ENCODE measurements around the gene PTPRN2. TPM values are rescaled to one million over a fixed set of nuclear protein-coding genes. Genes with fewer than 3 reads are reported as not detected.

PTPRN2 gene
- total and polyA plus RNA-seq, 2 of the 13 experiments (the other 11 are each of a cell fraction or from before 2014, with no cell fraction given) = 2.5 to 24.2 TPM

DNA sequence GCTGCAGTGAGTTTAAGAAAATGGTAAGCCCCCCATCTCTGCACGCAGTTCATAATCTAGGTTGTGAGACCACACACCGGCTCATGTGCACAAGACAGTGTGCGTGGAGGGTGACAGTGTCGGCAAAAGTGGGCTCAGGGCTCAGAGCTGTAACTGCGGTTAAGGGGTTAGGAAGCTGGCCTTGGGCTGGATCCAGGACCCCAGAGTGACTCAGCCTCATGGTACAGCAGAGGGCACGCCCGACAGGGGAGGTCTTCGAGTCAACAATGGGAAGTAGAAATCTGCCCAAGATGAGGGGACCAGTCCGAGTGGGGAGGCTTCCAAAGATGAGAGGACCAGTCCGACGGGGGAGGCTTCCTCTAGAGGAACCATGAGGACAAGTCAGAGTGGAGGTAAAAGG, 813.1 kb downstream of the PTPRN2 start (continued):
- TF ChIP-seq ZNF567 (CRISPR knock-in tag; IDR thresholded peaks at IDR 0.05; ENCODE audit: borderline replicate concordance) = no peak

DNA sequence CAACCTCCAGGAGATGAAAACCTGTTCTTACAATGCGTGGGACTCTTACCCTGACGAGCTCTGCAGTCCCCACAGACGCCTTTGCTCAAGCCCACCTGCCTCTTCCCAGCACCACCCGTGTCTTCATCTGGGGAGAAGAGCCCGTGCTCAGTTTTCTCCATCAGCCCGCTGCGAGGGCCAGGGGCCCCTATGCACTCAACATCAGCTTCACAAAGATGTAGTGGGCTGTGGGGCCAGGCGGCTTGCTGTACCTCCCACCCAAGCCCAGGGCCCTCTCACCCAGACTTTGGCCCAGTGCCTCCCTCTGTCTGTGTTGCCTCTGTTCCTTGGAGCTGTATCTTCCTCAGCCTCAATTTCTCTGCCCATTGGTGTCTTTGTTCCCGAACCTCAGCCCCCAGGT, 814.3 kb downstream of the PTPRN2 start:
- ATAC-seq (no peak), FAIRE-seq (no peak), DNase-seq (ENCODE audit: low spot score) (no peak)
- H3K27me3 ChIP-seq (ENCODE audit: control insufficient read depth in 1 of 2, insufficient read depth in 2 of 2, low read length in 2 of 2) = peaks cover 0 to 2% of the 10 kb centered on the region in 2 experiments; a peak in 2 of 5 replicates
- 55% methylated on average over 8 of the region's 9 CpGs for WGBS (ENCODE audit: low lambda C conversion rate)
- H3K79me2 ChIP-seq (ENCODE audit: insufficient read depth, low read length) = no peaks in the 10 kb centered on the region
- H3K9ac ChIP-seq (ENCODE audit: insufficient read depth, low read depth, low read length) = no peak overlapping the region
- H3K4me3 ChIP-seq (replicated peaks in 1 of 3; ENCODE audit: insufficient read depth in 1 of 3, low read depth in 2 of 3, low read length in 3 of 3) = no peak overlapping the region
- in situ Hi-C loops (cut with HindIII; ENCODE audit: extremely low pct_ligation_motif_present, low pct_unique_long_range_greater_than_20kb) (no loop called here), intact Hi-C loops (cut with micrococcal nuclease; ENCODE audit: unreplicated experiment) (no loop called here)
- H3K36me3 ChIP-seq (replicated peaks in 1 of 2; ENCODE audit: control insufficient read depth in 1 of 2, insufficient read depth in 2 of 2, low read length in 2 of 2) = no peaks in the 10 kb centered on the region
- peaks cover 8% of the 10 kb centered on the region; the same call in 1 of the 2 replicates for H3K9me3 ChIP-seq (ENCODE audit: low read length)
- POLR2A ChIA-PET = no interaction called here
- H3K4me2 ChIP-seq (ENCODE audit: low read depth, low read length) = no peak overlapping the region
- CTCF ChIA-PET (ENCODE audit: low intra/inter-chr PET ratio, low total read pairs) = no interaction called here
- H3K4me1 ChIP-seq (ENCODE audit: insufficient read depth, low read length) = no peaks in the 10 kb centered on the region
- no peak overlapping the region for H2AFZ ChIP-seq (ENCODE audit: low read length)
- no TSS peak for BruUV-seq (replicated peaks)
- peaks cover 3% of the 10 kb centered on the region; the same call in 1 of the 2 replicates for H4K20me1 ChIP-seq (ENCODE audit: insufficient read depth, low read length)
- H3K27ac ChIP-seq (ENCODE audit: extremely low read length, insufficient read depth, low read length) = no peak overlapping the region
- no peak for TF ChIP-seq ZNF30 (CRISPR knock-in tag; IDR thresholded peaks at IDR 0.05)
- TF ChIP-seq CBX2 (IDR thresholded peaks at IDR 0.05; ENCODE audit: low read depth, low read length) = no peak
- TF ChIP-seq CBX2 (CRISPR knock-in tag; IDR thresholded peaks at IDR 0.05; ENCODE audit: low read depth) = no peak
- no peak for TF ChIP-seq ZNF263 (CRISPR knock-in tag; IDR thresholded peaks at IDR 0.05)
- TF ChIP-seq CBX5 (CRISPR knock-in tag; IDR thresholded peaks at IDR 0.05; ENCODE audit: borderline replicate concordance) = no peak
- no peak for TF ChIP-seq ZNF510 (CRISPR knock-in tag; IDR thresholded peaks at IDR 0.05; ENCODE audit: low read depth)
- no peak for TF ChIP-seq YEATS2 (CRISPR knock-in tag; IDR thresholded peaks at IDR 0.05; ENCODE audit: borderline replicate concordance)
- no peak for TF ChIP-seq KLF12 (CRISPR knock-in tag; IDR thresholded peaks at IDR 0.05; ENCODE audit: borderline replicate concordance)
- no peak for TF ChIP-seq FOXA3 (CRISPR knock-in tag; IDR thresholded peaks at IDR 0.05)
- no peak for TF ChIP-seq SOX6 (IDR thresholded peaks at IDR 0.05)
- TF ChIP-seq SOX6 (CRISPR knock-in tag; IDR thresholded peaks at IDR 0.05) = no peak
- TF ChIP-seq, protein P1, sequence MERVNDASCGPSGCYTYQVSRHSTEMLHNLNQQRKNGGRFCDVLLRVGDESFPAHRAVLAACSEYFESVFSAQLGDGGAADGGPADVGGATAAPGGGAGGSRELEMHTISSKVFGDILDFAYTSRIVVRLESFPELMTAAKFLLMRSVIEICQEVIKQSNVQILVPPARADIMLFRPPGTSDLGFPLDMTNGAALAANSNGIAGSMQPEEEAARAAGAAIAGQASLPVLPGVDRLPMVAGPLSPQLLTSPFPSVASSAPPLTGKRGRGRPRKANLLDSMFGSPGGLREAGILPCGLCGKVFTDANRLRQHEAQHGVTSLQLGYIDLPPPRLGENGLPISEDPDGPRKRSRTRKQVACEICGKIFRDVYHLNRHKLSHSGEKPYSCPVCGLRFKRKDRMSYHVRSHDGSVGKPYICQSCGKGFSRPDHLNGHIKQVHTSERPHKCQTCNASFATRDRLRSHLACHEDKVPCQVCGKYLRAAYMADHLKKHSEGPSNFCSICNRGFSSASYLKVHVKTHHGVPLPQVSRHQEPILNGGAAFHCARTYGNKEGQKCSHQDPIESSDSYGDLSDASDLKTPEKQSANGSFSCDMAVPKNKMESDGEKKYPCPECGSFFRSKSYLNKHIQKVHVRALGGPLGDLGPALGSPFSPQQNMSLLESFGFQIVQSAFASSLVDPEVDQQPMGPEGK (CRISPR knock-in tag; IDR thresholded peaks at IDR 0.05) = no peak
- no peak for TF ChIP-seq AKAP8 (CRISPR knock-in tag; IDR thresholded peaks at IDR 0.05)
- TF ChIP-seq, protein P2, sequence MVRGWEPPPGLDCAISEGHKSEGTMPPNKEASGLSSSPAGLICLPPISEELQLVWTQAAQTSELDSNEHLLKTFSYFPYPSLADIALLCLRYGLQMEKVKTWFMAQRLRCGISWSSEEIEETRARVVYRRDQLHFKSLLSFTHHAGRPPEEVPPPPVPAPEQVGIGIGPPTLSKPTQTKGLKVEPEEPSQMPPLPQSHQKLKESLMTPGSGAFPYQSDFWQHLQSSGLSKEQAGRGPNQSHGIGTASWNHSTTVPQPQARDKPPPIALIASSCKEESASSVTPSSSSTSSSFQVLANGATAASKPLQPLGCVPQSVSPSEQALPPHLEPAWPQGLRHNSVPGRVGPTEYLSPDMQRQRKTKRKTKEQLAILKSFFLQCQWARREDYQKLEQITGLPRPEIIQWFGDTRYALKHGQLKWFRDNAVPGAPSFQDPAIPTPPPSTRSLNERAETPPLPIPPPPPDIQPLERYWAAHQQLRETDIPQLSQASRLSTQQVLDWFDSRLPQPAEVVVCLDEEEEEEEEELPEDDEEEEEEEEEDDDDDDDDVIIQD (CRISPR knock-in tag; IDR thresholded peaks at IDR 0.05; ENCODE audit: low read depth) = no peak
- TF ChIP-seq SMARCE1 (IDR thresholded peaks at IDR 0.05; ENCODE audit: borderline replicate concordance) = no peak
- TF ChIP-seq ZNF550 (CRISPR knock-in tag; IDR thresholded peaks at IDR 0.05; ENCODE audit: borderline replicate concordance) = no peak
- no peak for TF ChIP-seq ZNF839 (CRISPR knock-in tag; IDR thresholded peaks at IDR 0.05; ENCODE audit: borderline replicate concordance)
- TF ChIP-seq, protein P3, sequence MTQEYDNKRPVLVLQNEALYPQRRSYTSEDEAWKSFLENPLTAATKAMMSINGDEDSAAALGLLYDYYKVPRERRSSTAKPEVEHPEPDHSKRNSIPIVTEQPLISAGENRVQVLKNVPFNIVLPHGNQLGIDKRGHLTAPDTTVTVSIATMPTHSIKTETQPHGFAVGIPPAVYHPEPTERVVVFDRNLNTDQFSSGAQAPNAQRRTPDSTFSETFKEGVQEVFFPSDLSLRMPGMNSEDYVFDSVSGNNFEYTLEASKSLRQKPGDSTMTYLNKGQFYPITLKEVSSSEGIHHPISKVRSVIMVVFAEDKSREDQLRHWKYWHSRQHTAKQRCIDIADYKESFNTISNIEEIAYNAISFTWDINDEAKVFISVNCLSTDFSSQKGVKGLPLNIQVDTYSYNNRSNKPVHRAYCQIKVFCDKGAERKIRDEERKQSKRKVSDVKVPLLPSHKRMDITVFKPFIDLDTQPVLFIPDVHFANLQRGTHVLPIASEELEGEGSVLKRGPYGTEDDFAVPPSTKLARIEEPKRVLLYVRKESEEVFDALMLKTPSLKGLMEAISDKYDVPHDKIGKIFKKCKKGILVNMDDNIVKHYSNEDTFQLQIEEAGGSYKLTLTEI (CRISPR knock-in tag; conservative IDR thresholded peaks at IDR 0.05) = no peak
- TF ChIP-seq SMARCC2 (IDR thresholded peaks at IDR 0.05) = no peak
